NCI-H2227 (cell line): ENCODE results near the gene MGST2.
"Not testable (repeated sequence)": the region's sequence is repeated elsewhere in the genome, so short reads cannot be mapped to it uniquely, and the experiment has no call there.

Source experiments
- DNase-seq: peaks from one replicate; lab custom pipeline; 2025; ENCODE audit not compliant: unreplicated experiment; lab: John Stamatoyannopoulos, UW

The MGST2 gene

DNA sequence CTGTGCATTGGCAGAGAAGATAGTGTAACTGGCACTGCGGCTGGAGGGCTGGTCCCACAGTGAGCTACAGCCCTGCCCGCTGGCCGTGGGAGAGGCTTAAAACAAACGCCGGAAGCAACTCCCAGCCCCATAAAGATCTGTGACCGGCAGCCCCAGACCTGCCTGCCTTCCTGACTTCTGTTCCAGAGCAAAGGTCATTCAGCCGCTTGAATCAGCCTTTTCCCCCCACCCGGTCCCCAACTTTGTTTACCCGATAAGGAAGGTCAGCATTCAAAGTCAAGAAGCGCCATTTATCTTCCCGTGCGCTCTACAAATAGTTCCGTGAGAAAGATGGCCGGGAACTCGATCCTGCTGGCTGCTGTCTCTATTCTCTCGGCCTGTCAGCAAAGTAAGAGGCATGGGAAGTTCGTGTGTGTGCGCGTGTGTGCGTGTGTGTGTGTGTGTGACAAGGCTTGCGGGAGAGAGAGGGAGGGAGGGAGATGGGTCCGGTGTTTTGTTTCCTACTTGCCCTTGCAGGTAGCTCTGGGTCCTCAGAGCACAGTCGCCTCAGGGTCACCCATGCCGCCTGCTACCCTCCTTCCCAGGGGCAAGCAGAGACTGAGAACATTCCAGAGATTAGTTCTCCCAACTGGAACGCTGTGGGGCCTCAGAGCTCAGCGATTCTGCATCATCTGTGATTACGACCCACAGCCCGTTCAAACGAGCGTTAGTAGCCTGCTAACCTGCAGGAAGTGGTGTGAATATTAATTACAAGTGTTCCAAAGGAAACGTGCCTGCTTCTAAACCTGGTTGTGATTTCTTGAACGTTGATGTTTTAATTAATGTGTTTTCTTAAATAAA, at the start of gene MGST2:
MGST2 (plus strand) TSS at position 130 of the 840 bp plus-strand sequence; CDS start at position 331, 201 bp downstream.
- peak; percentile 58 for DNase-seq

DNA sequence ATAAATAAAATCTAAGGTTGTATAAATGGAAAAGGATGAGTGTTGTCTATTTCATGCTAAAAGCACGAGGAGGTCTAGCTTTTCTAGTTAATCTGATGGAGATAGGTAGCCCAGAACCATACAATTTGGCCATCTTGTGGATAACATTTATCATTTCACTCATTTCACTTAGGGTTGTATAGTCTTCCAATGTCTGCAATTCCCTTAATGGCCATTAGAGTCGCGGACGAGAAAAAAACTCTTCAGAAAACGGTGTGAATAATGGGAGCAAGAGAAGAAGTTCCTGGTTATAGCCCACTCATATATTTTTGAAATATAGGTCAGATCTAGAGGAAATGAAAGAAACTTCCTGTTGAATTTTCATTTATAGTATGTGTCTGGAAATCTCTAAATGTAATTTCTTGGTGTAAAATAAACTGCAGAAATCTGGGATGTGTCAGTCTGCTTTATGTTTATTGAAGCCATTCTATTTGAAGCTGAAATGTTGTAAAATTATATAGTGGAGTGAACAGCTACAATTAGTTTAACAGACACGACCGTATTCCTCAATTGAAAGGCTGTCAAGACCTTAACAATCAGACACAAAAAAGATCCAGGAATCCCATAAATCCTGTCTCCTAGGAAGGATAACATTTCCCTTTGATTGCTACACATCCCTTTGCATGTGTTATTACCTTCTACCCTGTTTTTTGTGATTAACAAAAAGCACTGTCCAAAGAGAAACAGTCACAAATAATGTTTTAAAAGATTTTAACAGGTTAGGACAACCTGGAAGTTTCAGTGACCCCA, 47.7 kb upstream of the MGST2 start:
- peak; percentile 61 for DNase-seq

DNA sequence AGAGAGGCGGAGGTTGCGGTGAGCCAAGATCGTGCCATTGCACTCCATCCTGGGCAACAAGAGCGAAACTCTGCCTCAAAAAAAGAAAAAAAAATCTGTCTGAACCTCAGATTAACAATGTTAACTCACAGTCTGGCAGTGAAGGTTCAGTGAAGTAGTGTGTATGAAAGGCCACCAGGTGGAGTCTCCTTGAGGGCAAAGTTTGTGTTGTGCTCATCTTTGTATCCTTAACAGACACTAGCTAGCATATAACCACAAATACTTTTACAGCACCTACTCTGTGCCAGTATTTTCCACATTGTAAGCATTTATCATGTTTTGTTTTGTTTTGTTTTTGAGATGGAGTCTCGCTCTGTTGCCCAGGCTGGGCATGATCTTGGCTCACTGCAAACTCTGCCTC, 46.0 kb upstream of the MGST2 start:
- DNase-seq: peak; percentile 14

DNA sequence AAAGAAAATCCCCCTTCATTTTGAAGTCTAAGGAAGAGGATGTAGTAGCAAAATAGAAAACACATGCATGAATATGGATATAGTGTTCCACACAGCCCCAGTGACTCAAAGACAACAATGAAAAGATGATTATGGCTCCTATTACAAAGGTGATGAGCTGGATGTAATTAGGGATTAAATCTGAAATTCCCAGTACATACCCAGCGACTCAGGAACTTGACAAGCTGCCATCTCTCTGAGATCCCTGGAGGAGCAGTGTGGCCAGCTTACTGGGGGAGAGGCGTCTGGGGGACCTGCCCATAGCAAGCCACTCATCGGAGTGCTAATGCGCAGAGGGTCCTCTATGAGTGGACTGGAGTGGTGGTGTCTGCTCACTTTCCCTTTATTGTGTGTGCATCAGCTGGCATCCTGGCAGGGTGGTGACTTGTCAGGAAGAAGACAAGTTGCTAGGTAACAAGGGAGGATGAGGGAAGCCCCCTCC, 42.7 kb upstream of the MGST2 start:
- peak; percentile 42 for DNase-seq

DNA sequence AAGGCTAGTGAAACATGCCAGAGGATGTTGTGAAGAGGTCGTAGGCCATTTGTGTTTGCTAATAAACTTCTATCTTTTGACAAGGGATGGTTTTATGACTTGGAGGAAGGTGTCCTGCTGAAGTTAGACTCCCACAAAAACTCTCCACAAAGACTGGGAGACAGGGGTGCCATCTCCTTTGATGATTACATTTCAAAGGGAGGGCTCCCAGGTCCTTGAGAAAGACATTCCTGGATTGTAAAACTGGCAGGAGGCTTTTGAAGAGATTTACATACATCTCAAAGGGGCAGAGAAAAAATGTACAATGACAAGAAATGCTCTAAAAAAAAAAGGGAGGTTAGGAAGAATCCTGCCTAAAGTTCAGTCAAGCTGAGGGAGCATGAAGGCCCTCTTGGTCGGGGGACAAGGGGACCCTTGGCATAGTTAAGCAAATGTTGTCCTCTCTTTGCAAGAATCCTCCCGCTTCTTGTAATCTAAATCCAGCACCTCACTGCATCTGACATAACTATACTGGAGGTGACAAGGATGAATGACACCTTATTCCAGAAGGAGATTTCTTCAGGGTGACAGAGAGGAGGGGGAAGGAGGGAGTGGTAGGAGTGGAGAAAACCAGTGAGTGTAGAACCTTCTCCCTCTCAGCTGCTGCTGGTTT, 41.1 kb upstream of the MGST2 start:
- no peak for DNase-seq

DNA sequence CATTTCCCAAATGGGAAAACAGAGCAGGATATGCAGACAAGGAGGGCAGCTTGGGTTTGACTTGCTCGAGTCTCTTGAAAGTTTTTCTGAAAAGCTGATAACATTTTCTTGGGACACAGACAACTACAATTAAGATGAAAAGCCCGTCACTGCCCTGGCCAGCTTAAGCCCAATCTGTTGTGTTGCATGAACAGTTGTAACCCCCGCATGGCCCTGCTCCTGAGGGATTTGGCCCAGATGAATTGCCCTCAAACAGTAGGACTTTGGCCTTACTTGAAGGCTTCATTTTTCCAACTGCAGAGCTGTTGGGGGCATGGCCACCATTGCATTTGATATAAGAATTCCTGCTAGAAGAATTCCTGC, 40.5 kb upstream of the MGST2 start:
- DNase-seq: no peak

DNA sequence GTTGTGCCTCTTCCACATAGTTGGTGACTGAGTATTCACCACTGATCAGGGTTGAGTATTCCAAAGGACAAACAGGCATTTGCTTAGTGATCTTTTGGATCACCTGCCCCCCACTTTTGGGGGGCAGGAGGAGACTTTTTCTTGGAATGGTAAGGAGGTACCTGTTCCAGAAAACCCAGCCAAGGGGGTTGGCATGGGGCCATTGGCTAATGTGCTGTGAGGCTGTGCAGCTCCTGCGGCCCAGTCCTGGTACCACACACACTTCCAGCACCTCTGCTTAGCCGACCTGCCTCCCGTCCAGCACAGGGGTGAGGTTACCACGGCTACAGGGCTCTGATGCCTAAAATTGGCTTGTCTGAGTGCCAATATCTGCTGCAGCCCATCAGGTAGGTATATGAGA, 40.1 kb upstream of the MGST2 start:
- DNase-seq: no peak

DNA sequence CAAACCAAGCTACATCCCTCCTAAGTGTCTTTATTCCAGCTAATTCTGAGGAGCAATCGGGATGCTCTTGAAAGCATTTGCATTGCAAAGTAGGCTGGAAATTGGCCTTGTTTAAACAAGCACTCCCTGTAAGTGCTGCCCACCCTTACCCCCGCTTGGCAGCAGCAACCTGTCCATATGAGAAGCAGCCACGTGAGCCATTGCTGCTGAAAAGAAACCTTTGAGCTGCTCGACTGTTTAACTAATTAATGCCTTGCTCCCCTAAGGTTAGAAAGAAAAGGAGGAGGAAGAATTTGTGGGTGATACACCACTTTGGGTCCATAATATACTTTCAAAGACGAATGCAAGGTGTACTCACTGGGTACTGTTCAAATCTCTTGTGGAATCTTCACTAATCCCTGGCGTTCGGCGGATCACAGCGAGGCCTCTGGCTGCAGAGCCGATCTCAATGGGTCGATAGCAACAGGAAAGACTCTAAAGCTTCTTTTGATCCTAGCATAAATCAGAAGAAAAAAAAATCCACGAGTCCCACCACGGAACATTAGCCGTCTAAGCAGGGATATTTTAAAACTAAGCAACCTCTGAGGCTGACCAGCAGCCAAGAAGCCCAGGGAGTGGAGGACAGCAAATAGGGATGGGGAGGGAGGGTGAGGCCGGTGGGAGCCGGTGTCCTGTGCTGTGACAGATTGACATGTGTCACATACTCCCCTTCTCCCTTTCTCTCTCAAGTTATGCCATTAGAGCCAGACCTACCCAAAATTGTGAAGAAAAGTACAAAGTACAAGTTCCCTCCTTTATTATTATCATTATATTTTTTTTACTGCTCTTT, 37.2 kb upstream of the MGST2 start:
- peak; percentile 31 for DNase-seq

DNA sequence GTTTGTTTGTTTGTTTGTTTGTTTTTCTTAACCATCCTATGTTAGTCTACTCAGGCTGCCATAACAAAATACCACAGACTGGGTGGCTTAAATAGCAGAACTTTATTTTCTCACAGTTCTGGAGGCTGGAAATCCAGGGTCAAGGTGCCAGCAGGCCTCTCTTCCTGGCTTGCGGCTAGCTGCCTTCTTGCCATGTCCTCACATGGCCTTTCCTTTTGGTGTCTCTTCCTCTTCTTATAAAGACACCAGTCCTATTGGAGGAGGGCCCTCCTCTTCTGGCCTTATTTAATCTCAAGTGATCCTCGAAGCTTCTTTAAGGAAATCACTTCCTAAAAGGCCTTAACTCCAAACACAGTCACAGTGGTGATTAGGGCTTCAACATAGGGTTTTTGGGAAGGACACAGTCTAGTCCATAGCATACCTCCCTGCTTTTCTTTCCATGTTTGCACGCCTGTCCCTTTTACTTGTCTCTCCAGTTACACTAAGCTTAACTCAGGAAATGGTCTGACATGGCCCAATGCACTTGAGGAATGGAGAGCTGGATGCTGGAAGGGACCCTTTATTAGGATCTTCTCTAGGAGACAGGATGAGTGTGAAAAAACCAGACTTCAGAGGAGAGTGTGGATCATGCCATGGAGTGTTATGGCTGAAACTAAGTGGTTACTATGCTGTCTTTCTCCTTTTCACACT, 36.0 kb upstream of the MGST2 start:
- DNase-seq: no peak

DNA sequence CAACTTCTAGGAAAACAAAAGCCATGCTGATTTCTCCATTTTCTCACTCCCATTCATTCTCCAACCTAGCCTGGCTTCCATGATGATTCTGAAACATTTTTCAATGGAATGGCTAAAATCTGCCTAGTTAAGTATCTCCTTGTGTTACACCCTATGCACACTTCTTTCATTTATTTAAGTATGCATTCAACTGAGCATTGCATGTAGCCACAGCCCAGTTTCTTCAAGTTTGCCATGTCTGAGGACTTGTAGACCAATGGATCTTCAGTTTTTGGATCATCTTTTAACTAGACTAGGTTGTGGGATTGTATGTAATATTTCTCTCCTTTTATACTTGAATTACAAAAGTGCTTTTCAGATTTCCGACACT, 35.5 kb upstream of the MGST2 start:
- DNase-seq: no peak

DNA sequence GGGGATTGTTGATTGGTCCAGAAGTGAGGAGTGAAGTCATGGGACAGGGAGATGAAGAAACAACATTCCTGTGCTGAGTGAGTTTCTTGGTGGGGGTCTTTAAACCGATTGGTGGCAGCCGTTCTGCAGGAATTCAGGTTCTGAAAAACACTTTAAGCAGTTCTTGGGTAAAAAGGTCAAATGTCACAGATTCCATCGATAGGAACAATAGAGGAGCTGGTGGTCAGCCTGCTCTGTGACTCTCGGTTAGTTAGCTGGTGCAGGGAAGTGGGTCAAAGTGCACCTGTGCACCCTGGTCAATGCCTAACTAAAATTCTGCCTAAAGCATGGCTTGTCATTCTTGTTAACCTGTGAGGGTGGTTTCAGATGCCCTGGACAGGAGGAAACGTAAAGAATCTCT, 34.6 kb upstream of the MGST2 start:
- DNase-seq: no peak

DNA sequence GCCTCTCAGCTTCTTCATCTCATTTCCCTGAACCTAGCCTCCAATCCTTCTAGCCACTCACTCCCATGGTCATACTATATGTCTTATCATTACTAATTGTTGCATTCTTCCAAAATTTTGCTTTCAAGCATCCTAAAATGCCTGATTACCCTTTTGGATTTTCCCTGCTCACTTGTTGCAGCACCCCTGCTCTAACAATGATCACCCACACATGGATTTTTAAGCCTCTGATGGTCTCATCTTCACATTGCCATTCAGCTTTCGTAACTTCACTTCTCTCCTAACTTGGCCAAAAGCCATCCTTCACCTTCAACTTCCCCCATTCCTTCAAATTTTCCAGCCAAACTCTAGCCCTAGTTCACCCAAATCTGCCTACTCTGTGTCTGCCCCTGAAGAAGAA, 33.8 kb upstream of the MGST2 start:
- DNase-seq: no peak

DNA sequence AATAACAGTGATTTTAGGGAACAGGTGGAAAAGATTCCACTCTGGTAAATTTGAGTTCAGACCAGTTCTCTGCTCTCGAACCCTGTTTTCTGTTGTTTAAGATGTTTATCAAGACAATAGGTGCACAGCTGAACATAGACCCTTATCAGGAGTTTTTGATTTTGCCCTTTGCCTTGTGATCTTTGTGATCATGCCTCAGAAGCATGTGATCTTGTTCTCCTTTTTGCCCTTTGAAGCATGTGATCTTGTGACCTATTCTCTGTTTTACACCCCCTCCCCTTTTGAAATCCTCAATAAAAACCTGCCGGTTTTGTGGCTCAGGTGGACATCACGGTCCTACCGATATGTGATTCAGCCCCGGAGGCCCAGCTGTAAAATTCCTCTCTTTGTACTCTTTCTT, 32.9 kb upstream of the MGST2 start:
- not testable (repeated sequence) for DNase-seq

DNA sequence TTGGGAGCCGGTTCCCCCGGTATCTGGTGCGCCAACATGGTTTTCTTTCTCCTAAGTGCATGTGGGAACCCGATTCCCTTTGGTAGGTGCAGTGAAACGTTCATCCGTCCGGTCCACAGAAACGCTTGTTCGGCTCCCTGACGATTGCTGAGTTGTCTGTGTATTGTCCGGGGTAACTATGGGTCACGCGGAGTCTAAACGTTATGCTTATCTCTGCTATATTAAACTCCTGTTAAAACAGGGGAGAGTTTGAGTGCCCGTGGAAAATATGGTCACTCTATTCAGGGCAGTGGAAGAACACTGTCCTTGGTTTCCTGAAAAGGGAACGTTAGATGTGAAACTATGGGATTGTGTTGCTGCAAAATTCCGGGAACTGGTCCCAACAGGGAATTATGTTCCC, 32.4 kb upstream of the MGST2 start:
- no peak for DNase-seq

DNA sequence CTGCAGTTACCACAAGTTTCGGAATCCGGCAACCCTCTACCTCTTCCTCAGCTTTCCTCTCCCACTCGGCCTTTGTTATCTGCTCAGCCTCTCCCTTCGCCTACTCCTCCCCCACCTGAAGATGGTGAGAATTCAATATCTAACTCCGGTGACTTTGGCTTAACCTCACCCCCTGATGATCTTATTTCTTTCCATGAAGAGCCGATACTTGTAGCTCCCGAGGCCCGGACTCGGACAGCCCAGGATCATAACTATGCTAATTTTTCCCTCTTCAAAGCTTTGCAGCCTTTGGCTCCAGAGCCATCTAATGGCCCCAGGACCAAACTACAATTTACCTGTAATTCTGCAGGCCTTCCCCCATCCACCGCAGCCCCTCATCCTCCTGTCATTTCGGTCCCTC, 32.0 kb upstream of the MGST2 start:
- peak; percentile 3 for DNase-seq

DNA sequence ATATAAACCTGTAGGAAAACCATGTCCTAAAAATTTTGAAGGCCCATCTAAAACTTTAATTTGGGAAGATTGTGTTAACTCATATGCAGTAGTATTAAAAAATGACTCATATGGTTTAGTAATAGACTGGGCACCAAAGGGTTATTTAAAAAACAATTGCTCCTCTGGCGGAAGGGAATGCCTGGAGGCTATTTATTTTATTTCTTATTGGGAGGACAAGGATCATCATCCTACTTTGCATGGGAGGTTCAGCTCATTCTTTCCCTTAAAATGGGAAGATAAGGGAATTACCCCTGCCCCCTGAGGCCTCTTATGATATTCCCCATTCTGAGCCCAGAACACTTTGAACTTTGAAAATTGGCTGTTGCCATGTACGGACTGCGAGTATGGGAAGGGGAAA, 29.7 kb upstream of the MGST2 start:
- no peak for DNase-seq

DNA sequence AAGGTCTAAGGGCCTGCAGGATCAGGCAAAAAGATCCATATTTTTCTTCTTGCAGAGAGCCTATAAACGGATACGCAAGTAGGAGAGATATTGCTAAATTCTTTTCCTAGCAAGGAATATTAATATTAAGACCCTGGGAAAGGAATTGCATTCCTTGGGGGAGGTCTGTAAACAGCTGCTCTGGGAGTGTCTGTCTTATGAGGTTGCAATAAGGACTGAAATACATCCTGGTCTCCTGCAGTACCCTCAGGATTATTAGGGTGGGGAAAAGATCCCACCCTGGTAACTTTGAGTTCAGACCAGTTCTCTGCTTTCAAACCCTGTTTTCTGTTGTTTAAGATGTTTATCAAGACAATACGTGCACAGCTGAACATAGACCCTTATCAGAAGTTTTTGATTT, 27.3 kb upstream of the MGST2 start:
- not testable (repeated sequence) for DNase-seq

DNA sequence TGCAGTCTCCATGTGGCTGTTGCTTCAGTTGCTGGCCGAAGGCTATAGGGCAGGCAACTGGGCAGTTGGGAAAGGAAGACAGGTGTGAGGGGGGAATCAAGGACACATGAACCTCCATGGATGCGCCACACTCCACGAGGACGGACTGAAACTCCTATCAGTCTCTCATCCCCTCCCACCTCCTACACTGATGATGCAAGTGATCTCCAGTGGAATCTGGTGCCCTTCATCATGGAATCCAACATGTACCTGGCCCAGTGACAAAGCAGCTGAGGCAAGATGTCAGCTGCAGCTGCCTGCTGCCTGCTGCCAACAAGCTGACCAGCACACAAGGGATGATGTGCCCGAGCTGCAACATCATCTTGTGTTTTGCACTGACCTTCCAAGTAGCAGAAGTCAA, 26.0 kb upstream of the MGST2 start:
- no peak for DNase-seq

DNA sequence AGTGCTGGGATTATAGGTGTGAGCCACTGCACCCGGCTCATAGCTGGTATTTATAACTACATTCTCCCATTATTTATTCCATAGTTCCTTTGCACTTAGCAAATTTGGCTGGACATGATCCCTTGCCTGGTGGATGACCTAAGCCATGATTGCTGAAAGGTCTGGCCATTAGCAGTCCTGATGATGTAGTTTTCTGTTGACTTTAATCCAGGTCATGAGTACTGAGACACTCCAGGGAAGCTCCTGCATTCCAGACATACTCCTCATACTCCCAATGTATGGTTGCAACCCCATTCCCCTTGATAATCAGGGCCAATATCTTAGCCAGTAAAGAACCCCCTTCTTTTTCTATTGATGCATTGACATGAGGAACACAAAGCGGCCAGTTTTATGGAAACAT, 24.4 kb upstream of the MGST2 start:
- no peak for DNase-seq

DNA sequence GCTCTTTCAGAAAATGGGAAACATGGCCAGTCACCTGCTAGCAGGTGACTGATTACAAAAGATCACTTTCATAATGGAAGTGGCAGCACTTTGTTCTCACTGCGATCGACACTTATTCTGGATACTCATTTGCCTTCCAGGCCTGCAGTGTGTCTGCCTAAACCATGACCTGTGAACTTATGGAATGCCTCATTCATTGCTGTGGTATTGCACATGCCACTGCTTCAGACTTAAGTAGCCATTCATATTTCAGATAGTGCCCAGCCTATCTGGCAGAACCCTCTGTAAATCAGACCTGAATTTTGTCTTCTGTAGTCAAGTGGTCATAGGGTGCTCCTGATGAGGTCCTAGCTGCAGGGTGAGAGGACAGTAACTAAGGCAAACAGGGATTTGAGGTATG, 23.3 kb upstream of the MGST2 start:
- DNase-seq: no peak
